ENCODE results near the gene RHBDF1.

DNA sequence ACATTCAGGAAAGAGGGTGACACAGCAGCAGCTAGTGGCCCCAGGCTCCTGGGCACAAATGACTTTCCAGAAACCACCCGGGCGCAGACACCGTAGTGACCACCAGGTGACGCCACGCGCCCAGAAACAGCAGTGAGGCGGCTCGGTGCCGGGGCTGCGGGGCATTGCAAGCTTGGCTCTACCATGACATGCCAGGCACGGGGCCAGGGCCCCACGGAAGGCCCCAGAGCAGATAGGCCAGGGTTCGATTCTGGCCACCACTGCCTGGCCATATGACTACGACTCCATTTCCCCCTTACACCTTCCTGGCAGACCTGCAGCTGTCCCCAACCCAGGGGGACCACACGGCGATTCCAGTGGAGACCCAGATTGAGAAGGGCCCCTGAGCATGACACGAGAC lies 6.7 kb downstream of the RHBDF1 start:
- TF ChIP-seq RAD21 (conservative IDR thresholded peaks at IDR 0.05 in 1 of 2, IDR thresholded peaks at IDR 0.05 in 1 of 2) (peak; percentile 97 to 98), RFX5 (IDR thresholded peaks at IDR 0.05) (no peak)
- TF ChIP-seq, protein P1, sequence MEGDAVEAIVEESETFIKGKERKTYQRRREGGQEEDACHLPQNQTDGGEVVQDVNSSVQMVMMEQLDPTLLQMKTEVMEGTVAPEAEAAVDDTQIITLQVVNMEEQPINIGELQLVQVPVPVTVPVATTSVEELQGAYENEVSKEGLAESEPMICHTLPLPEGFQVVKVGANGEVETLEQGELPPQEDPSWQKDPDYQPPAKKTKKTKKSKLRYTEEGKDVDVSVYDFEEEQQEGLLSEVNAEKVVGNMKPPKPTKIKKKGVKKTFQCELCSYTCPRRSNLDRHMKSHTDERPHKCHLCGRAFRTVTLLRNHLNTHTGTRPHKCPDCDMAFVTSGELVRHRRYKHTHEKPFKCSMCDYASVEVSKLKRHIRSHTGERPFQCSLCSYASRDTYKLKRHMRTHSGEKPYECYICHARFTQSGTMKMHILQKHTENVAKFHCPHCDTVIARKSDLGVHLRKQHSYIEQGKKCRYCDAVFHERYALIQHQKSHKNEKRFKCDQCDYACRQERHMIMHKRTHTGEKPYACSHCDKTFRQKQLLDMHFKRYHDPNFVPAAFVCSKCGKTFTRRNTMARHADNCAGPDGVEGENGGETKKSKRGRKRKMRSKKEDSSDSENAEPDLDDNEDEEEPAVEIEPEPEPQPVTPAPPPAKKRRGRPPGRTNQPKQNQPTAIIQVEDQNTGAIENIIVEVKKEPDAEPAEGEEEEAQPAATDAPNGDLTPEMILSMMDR (IDR thresholded peaks at IDR 0.05), result peak; percentile 92
- TF ChIP-seq, protein P2, sequence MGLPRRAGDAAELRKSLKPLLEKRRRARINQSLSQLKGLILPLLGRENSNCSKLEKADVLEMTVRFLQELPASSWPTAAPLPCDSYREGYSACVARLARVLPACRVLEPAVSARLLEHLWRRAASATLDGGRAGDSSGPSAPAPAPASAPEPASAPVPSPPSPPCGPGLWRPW (IDR thresholded peaks at IDR 0.05), result no peak
